ENCODE results near the gene CRTAC1.

CRTAC1 gene

DNA sequence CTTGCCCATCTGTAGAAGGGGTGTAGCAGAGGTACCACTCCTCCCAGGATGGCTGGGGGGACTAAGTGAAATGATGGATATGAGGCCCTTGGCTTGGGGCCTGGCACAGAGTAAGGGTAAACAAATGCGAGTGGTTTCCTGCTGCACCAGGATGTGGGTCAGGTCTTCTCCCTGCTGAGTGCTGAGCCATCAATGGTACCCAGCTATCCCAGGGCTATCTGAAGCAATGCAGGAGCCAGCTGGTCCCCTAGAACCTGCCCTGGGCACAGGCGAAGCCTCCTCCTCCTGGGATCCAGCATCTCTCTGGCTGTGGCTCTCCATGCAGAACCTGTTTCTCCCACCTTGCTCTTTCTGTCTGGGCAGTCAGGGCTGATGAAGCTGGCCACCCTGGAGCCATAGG lies 201.7 kb downstream of the CRTAC1 start:
- no peak for DNase-seq (ENCODE audit: extremely low read depth, low read depth)
- TF ChIP-seq CTCF (IDR thresholded peaks at IDR 0.05; ENCODE audit: low read depth, low read length) = no peak

DNA sequence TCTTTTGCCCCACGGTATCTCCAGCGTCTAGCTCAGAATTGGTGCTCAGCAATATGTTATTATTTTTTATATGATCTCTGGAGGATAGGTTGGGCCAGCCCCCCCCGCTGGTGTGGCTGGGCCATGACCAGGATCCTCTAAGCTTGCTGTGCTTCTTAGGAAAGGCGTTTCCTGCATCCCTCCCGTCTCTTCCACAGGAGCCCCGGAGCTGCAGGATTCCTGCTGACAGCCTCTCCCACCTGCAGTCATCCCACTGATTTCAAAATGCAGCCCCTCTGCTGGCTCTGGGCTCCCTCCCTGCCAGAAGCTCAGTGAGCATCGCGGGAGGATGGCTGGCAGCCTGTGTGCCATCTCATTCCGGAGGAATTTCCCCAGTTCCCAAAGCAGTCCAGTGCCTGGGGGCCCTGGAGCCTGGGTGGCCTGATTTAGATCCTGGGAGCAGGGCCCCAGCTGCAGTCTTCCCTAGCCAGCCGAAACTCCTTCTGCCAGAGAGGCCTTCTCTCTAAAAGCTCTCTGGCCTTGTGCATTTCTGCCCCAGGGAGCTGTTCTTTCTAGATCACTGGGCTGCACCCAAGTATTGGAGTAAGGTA lies 202.6 kb downstream of the CRTAC1 start:
- DNase-seq (ENCODE audit: extremely low read depth, low read depth) = no peak
- TF ChIP-seq CTCF (IDR thresholded peaks at IDR 0.05; ENCODE audit: low read depth, low read length) = no peak

GRCh38 chr10:97826892-97827291 lies 203.5 kb downstream of the CRTAC1 start:
- DNase-seq (ENCODE audit: extremely low read depth, low read depth) = no peak

DNA sequence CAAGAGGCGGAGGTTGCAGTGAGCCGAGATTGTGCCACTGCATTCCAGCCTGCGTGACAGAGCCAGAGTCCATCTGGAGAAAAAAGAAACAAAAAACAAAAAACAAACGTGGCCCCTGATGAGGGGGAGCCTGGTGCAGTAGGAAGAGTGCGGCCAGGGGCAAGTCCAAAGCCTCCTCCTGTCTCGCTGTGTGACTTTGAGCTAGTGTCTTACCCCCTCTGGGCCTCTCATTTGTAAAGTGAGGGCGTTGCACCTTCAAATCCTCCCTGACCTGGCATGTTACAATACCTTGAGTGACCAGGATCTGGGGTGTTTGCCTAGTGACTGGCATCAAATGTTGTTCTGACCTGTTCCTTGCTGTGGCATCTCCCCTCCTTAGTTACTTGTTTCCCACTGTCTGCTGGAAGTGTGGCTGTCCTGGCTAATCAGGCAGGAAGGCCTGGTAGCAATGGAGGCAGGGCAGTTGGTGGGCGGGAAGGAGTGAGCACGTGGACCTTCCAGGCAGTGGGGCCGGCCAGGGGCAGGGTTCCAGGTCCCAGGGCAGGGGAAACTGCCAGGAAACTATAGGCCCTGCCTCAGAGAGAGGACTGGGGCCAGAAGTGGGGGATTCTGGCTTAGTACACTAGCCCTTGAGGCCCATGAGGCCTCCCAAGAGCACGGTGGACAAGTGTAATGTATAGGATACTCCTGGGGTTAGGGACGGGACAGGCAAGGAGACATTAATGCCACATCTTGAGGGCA lies 205.2 kb downstream of the CRTAC1 start:
- no peak for TF ChIP-seq CTCF (IDR thresholded peaks at IDR 0.05; ENCODE audit: low read depth, low read length)
- DNase-seq (ENCODE audit: extremely low read depth, low read depth) = no peak

More at GRCh38 chr10:97826892-97827291, 203.5 kb downstream of the CRTAC1 start:
- no peak for TF ChIP-seq CTCF (IDR thresholded peaks at IDR 0.05; ENCODE audit: low read depth, low read length)

DNA sequence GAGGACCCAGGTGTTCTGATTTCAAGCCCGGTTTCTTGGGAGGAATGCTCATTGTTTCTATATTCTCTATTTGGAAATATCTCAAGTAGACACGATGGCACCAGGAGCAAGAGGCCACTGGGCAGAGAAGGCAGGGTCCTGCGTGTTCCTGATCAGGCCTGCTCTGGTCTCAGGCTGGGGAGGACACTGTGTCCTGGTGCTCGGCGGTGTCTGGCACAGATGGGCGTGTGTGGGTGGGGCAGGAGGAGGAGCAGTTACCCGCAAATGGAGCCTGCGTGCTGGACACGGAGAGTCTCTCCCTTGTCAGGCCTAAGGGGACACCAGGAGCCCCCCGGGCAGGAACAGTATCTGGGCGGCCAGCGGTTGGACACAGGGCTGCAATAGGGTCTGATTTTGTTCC lies 206.7 kb downstream of the CRTAC1 start:
- DNase-seq (ENCODE audit: extremely low read depth, low read depth) = no peak
- no peak for TF ChIP-seq CTCF (IDR thresholded peaks at IDR 0.05; ENCODE audit: low read depth, low read length)

DNA sequence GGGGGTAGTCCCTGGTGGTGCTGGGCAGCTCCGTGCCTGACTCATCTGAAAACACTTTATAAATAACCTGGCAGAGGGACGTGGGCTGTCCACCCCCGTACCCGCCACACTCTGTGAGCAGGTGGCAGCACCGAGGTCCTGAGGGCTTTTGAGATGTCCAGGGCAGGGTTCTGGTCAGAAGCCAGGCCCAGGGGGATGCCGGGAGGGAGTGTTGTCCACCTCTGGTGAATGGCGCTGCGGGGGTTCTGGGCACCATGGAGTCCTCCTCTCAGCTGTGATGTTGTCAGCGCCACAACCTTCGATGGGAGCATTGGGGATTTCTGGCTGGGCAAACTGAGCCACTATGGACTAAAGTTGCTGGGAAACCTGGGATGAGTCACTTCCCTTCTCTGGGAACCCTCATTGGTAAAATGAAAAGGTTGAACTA lies 208.1 kb downstream of the CRTAC1 start:
- no peak for TF ChIP-seq CTCF (IDR thresholded peaks at IDR 0.05; ENCODE audit: low read depth, low read length)
- DNase-seq (ENCODE audit: extremely low read depth, low read depth) = no peak

GRCh38 chr10:97821308-97822038 lies 208.9 kb downstream of the CRTAC1 start:
- no peak for TF ChIP-seq CTCF (IDR thresholded peaks at IDR 0.05; ENCODE audit: low read depth, low read length)
- no peak for DNase-seq (ENCODE audit: extremely low read depth, low read depth)
